ENCODE results near the gene BSCL2. TPM values are rescaled to one million over a fixed set of nuclear protein-coding genes. Genes with fewer than 3 reads are reported as not detected.

BSCL2 gene
- total RNA-seq, 1 experiment from 2014 or later: 82.1 TPM

DNA sequence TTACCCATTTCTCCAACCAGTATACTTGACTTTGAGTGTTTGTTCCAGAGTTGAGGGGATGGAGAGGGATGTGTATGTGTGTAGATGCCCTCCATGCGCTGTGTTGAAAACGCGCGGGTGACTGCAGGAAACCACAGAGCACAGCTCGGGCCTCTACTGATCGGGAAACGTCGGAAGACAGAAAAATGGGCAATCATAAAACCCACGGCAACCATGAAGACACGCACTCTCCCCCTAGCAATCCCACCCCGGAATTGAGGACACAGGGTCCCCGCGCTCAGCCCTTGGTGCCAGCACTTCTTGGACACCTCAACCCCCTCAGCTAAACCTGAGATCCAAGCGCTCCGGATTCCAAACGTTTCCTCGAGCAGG is 36.0 kb downstream of the BSCL2 start:
- POLR2A ChIA-PET: interaction anchor here (0.7 kb wide), 1 partner anchor 288 kb away, joined by 3 read pairs; no protein-coding TSS in a partner anchor
- peaks cover 33% of the 10 kb centered on the region for H3K4me1 ChIP-seq (ENCODE audit: control insufficient read depth, insufficient read depth, low read length)

DNA sequence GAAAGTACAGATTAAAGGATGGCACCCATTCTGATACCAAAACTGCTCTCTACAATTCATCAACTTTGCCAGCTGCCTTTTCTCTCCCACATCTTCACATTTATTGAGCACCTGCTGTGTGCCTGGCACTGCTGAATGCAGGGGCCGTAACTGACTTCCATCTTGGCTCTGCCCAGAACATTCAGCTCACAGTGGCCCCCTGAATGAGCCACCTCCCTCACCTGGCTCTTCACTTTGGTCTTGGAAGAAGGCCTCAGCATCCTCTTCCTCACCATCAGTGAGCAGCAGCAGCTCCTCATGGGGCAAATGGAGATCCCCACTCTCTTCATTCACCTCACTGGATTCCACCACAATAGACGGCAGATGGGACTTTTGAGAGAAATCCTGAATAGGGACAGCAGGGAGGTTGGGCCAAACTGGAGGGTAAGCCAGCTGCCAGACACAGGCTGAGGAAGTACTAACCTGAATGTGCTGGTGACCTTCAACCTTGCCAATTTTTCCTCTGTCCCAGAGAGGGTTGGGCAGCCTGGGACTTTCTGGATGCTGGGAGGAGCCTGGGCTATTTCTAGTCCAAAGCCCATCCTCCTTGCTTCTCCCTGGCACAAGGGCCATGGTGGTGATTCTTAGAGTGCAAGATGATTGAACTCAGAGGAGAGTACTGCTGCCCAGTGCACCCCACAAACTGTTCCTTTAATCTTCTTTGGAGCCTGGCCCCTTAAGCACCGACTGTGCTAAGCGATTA is 37.6 kb downstream of the BSCL2 start:
- no peak for TF ChIP-seq CTCF (IDR thresholded peaks at IDR 0.05)
- TF ChIP-seq SIN3A (IDR thresholded peaks at IDR 0.05; ENCODE audit: borderline replicate concordance, insufficient read depth, low read depth, low read length): no peak
- no peak for TF ChIP-seq POLR2AphosphoS5 (IDR thresholded peaks at IDR 0.05; ENCODE audit: low read depth, low read length)
- TF ChIP-seq TCF7L2 (IDR thresholded peaks at IDR 0.05; ENCODE audit: low read depth, low read length): no peak
- TF ChIP-seq, protein P1, sequence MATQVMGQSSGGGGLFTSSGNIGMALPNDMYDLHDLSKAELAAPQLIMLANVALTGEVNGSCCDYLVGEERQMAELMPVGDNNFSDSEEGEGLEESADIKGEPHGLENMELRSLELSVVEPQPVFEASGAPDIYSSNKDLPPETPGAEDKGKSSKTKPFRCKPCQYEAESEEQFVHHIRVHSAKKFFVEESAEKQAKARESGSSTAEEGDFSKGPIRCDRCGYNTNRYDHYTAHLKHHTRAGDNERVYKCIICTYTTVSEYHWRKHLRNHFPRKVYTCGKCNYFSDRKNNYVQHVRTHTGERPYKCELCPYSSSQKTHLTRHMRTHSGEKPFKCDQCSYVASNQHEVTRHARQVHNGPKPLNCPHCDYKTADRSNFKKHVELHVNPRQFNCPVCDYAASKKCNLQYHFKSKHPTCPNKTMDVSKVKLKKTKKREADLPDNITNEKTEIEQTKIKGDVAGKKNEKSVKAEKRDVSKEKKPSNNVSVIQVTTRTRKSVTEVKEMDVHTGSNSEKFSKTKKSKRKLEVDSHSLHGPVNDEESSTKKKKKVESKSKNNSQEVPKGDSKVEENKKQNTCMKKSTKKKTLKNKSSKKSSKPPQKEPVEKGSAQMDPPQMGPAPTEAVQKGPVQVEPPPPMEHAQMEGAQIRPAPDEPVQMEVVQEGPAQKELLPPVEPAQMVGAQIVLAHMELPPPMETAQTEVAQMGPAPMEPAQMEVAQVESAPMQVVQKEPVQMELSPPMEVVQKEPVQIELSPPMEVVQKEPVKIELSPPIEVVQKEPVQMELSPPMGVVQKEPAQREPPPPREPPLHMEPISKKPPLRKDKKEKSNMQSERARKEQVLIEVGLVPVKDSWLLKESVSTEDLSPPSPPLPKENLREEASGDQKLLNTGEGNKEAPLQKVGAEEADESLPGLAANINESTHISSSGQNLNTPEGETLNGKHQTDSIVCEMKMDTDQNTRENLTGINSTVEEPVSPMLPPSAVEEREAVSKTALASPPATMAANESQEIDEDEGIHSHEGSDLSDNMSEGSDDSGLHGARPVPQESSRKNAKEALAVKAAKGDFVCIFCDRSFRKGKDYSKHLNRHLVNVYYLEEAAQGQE (IDR thresholded peaks at IDR 0.05; ENCODE audit: insufficient read depth in 1 of 2, low read depth in 2 of 2, low read length in 1 of 2): no peak
- DNase-seq (ENCODE audit: low read depth, low spot score) (no peak), ATAC-seq (peak; percentile 7)
- no peaks in the 10 kb centered on the region for H3K9me3 ChIP-seq (ENCODE audit: control insufficient read depth, insufficient read depth, low read depth, low read length)
- POLR2A ChIA-PET: interaction anchor here (0.6 to 0.7 kb wide), 5 partner anchors 18 to 695 kb away, joined by 3 to 6 read pairs (median 4); partner anchors contain the start of gene POLR2G
- peaks cover 3% of the 10 kb centered on the region; the same call in 1 of the 2 replicates for H3K36me3 ChIP-seq (ENCODE audit: control insufficient read depth, insufficient read depth, low read length)
- intact Hi-C loops (cut with micrococcal nuclease; ENCODE audit: unreplicated experiment): no loop called here
- no TSS peak for BruUV-seq (replicated peaks)
- H3K27ac ChIP-seq (ENCODE audit: low read length): peak overlapping the region; percentile 82
- CTCF ChIA-PET: no interaction called here
- no peaks in the 10 kb centered on the region for H3K27me3 ChIP-seq (ENCODE audit: control insufficient read depth, insufficient read depth, low read length)
- peak overlapping the region; percentile 78 to 89 for H3K4me3 ChIP-seq (ENCODE audit: low read depth in 2 of 2, low read length in 2 of 2)
- in situ Hi-C loops (cut with HindIII; ENCODE audit: low pct_unique_long_range_greater_than_20kb, low sequenced_read_pairs): no loop called here
- H3K4me1 ChIP-seq (ENCODE audit: control insufficient read depth, insufficient read depth, low read length): peaks cover 33% of the 10 kb centered on the region

More for the DNA sequence above, 36.0 kb downstream of the BSCL2 start:
- H3K9me3 ChIP-seq (ENCODE audit: control insufficient read depth, insufficient read depth, low read depth, low read length): no peaks in the 10 kb centered on the region
- CTCF ChIA-PET: interaction anchor here (0.6 kb wide), 1 partner anchor 107 kb away, joined by 5 read pairs; no protein-coding TSS in a partner anchor
- TF ChIP-seq POLR2AphosphoS5 (IDR thresholded peaks at IDR 0.05; ENCODE audit: low read depth, low read length): no peak
- 0 out of 2 replicates have a peak, but pooled peaks have one; percentile 35 for TF ChIP-seq SIN3A (IDR thresholded peaks at IDR 0.05; ENCODE audit: borderline replicate concordance, insufficient read depth, low read depth, low read length)
- intact Hi-C loops (cut with micrococcal nuclease; ENCODE audit: unreplicated experiment): no loop called here
- H3K36me3 ChIP-seq (ENCODE audit: control insufficient read depth, insufficient read depth, low read length): peaks cover 2% of the 10 kb centered on the region; the same call in 1 of the 2 replicates
- no TSS peak for BruUV-seq (replicated peaks)
- DNase-seq (ENCODE audit: low read depth, low spot score): no peak
- H3K4me3 ChIP-seq (ENCODE audit: low read depth in 2 of 2, low read length in 2 of 2): peak overlapping the region; percentile 78 to 89
- peak; percentile 29 for ATAC-seq
- in situ Hi-C loops (cut with HindIII; ENCODE audit: low pct_unique_long_range_greater_than_20kb, low sequenced_read_pairs): no loop called here
- no peaks in the 10 kb centered on the region for H3K27me3 ChIP-seq (ENCODE audit: control insufficient read depth, insufficient read depth, low read length)
- H3K27ac ChIP-seq (ENCODE audit: low read length): peak overlapping the region; percentile 93

Data from Panc1 (cell line).